A549 (cell line): ENCODE data around the gene ODAD3. TPM values are rescaled to one million over a fixed set of nuclear protein-coding genes. Genes with fewer than 3 reads are reported as not detected.
A peak's percentile ranks its signal among the peaks of the same experiment; 100 is the strongest.

ENCODE experiments used
- ATAC-seq, 2 experiments: fragments of 200-7000 bp in 1 of 2; fragments of >200 bp in 1 of 2; cut with Nextera tagmentation in 1 of 2; cut with Tn5 transposase in 1 of 2; 3 replicates each; pipeline versions ENCODE4 v1.8.0 to v1.9.1; 2018 to 2020; ENCODE audit warnings: mild to moderate bottlenecking in 1 of 2, moderate library complexity in 1 of 2
- CTCF ChIA-PET: fragments of 300-600 bp; sonication (Branson Sonifier 250); formaldehyde crosslinking; extraction: SDS; loops from one replicate; lab custom pipeline; 2021; ENCODE audit warnings: antibody characterized with exemption, inconsistent platforms; lab: Yijun Ruan, JAX
- POLR2A ChIA-PET: fragments of 350-600 bp; formaldehyde crosslinking; extraction: SDS; loops from one replicate; lab custom pipeline; 2021; ENCODE audit warnings: antibody characterized with exemption, inconsistent platforms; lab: Yijun Ruan, JAX
- DNase-seq, 2 experiments: peaks; one replicate each; pipeline versions ENCODE4 v3.0.0 to v3.0.0-alpha.2; 2011 to 2016; ENCODE audit warnings: low read depth in 1 of 2, low spot score in 1 of 2
- FAIRE-seq: peaks from 2 replicates; lab custom pipeline; 2011; peaks lifted over from hg19 to GRCh38; lab: Jason Lieb, UNC
- H3K27ac ChIP-seq, 2 experiments: fragments of >200 bp; sonication (Bioruptor Twin); formaldehyde crosslinking; 3 replicates each; pipeline ENCODE4 v1.5.1; 2016 to 2017
- H3K4me1 ChIP-seq: fragments of >200 bp; sonication (Bioruptor Twin); formaldehyde crosslinking; 3 replicates; pipeline ENCODE4 v1.6.1; 2016
- H3K4me2 ChIP-seq: fragments of >200 bp; sonication (Bioruptor Twin); formaldehyde crosslinking; 3 replicates; pipeline ENCODE4 v1.6.1; 2016
- H3K4me3 ChIP-seq: fragments of >200 bp; sonication (Bioruptor Twin); formaldehyde crosslinking; 3 replicates; pipeline ENCODE4 v1.5.1; 2016
- H3K9me3 ChIP-seq: fragments of >200 bp; sonication (Bioruptor Twin); formaldehyde crosslinking; 3 replicates; pipeline ENCODE4 v1.6.1; 2016
- CEBPB ChIP-seq, 2 experiments: fragments of >200 bp in 1 of 2; sonication (Bioruptor Twin) in 1 of 2; formaldehyde crosslinking in 1 of 2; IDR thresholded peaks; 2 replicates each; pipeline ENCODE4 v1.6.1; 2012 to 2016
- CHD2 ChIP-seq: fragments of 150-350 bp; IDR thresholded peaks from 2 replicates; pipeline ENCODE4 v1.6.1; 2014; ENCODE audit warnings: low read length; ENCODE audit not compliant: partially characterized antibody
- CHD4 ChIP-seq: fragments of 200-600 bp; sonication (generic); IDR thresholded peaks from 2 replicates; pipeline ENCODE4 v1.6.1; 2016; ENCODE audit warnings: antibody characterized with exemption, mild to moderate bottlenecking, borderline replicate concordance
- EHMT2 ChIP-seq: fragments of 200-600 bp; sonication (generic); IDR thresholded peaks from 2 replicates; pipeline ENCODE4 v1.6.1; 2016; ENCODE audit warnings: antibody characterized with exemption, low read depth, mild to moderate bottlenecking, moderate library complexity
- FOXS1 ChIP-seq: fragments of 250-450 bp; sonication (Bioruptor Pico); IDR thresholded peaks from 2 replicates; pipeline ENCODE4 v1.5.0; 2020; ENCODE audit warnings: mild to moderate bottlenecking, moderate library complexity
- GATA3 ChIP-seq: IDR thresholded peaks from 2 replicates; pipeline ENCODE4 v1.6.1; 2012; ENCODE audit warnings: borderline replicate concordance
- HDAC2 ChIP-seq: fragments of 200-600 bp; sonication (generic); IDR thresholded peaks from 2 replicates; pipeline ENCODE4 v1.6.1; 2016
- HEYL ChIP-seq: fragments of 250-450 bp; sonication (Bioruptor Pico); IDR thresholded peaks from 2 replicates; pipeline ENCODE4 v1.8.0; 2021; ENCODE audit warnings: mild to moderate bottlenecking, moderate library complexity
- HOXA7 ChIP-seq: fragments of 250-450 bp; sonication (Bioruptor Pico); IDR thresholded peaks from 2 replicates; pipeline ENCODE4 v1.5.0; 2020; ENCODE audit warnings: mild to moderate bottlenecking, moderate library complexity
- HOXB13 ChIP-seq: fragments of 250-450 bp; sonication (Bioruptor Pico); IDR thresholded peaks from 2 replicates; pipeline ENCODE4 v1.5.0; 2020; ENCODE audit warnings: low read depth, mild to moderate bottlenecking, moderate library complexity
- HOXB5 ChIP-seq: fragments of 250-450 bp; sonication (Bioruptor Pico); IDR thresholded peaks from 2 replicates; pipeline ENCODE4 v1.5.0; 2020; ENCODE audit warnings: mild to moderate bottlenecking, moderate library complexity
- JUN ChIP-seq, 2 experiments: fragments of >200 bp; sonication (Bioruptor Twin); formaldehyde crosslinking; IDR thresholded peaks; 2 replicates in 1 of 2; 3 replicates in 1 of 2; pipeline ENCODE4 v1.6.1; 2016 to 2017
- JUNB ChIP-seq: fragments of >200 bp; sonication (Bioruptor Twin); formaldehyde crosslinking; IDR thresholded peaks from 2 replicates; pipeline ENCODE4 v1.6.1; 2016
- KDM1A ChIP-seq: fragments of 200-600 bp; sonication (generic); IDR thresholded peaks from 2 replicates; pipeline ENCODE4 v1.6.1; 2016; ENCODE audit warnings: low read depth, mild to moderate bottlenecking
- MAFK ChIP-seq: fragments of 450-650 bp; IDR thresholded peaks from 2 replicates; pipeline ENCODE4 v1.6.1; 2014; ENCODE audit not compliant: partially characterized antibody
- NFE2L2 ChIP-seq: fragments of 150-350 bp; conservative IDR thresholded peaks from 2 replicates; pipeline ENCODE4 v1.6.1; 2014; ENCODE audit warnings: low read length
- NR3C1 ChIP-seq: fragments of >200 bp; sonication (Bioruptor Twin); formaldehyde crosslinking; IDR thresholded peaks from 3 replicates; pipeline ENCODE4 v1.6.1; 2017
- POLR2AphosphoS2 ChIP-seq: conservative IDR thresholded peaks from 2 replicates; pipeline ENCODE4 v1.6.1; 2012; ENCODE audit warnings: low read length, improper control_type of control experiment, inconsistent platforms
- RARB ChIP-seq: fragments of 250-450 bp; sonication (Bioruptor Pico); IDR thresholded peaks from 2 replicates; pipeline ENCODE4 v1.8.0; 2021; ENCODE audit warnings: mild to moderate bottlenecking, moderate library complexity
- RCOR1 ChIP-seq: fragments of 150-350 bp; IDR thresholded peaks from 2 replicates; pipeline ENCODE4 v1.6.1; 2014; ENCODE audit warnings: antibody characterized with exemption, low read length, low read depth
- RFX5 ChIP-seq: fragments of 450-650 bp; IDR thresholded peaks from 2 replicates; pipeline ENCODE4 v1.7.1; 2014; ENCODE audit warnings: antibody characterized with exemption, mild to moderate bottlenecking, moderate library complexity
- SMC3 ChIP-seq: fragments of >200 bp; sonication (Bioruptor Twin); formaldehyde crosslinking; IDR thresholded peaks from 3 replicates; pipeline ENCODE4 v1.6.1; 2018; ENCODE audit warnings: inconsistent platforms
- USF2 ChIP-seq: fragments of 450-650 bp; IDR thresholded peaks from 2 replicates; pipeline ENCODE4 v1.6.1; 2014; ENCODE audit warnings: antibody characterized with exemption
- ZC3H11A ChIP-seq: fragments of 450-650 bp; IDR thresholded peaks from 2 replicates; pipeline ENCODE4 v1.6.1; 2014; ENCODE audit warnings: antibody characterized with exemption, mild to moderate bottlenecking
- ZNF302 ChIP-seq: fragments of 250-450 bp; sonication (Bioruptor Pico); IDR thresholded peaks from 2 replicates; pipeline ENCODE4 v1.9.0; 2021; ENCODE audit warnings: inconsistent platforms, mild to moderate bottlenecking, moderate library complexity
- WGBS: methylation state at CpG from one replicate; pipeline ENCODE4 v1.1.6; 2017; ENCODE audit errors: missing lambda C conversion rate; 5-methylcytosine and 5-hydroxymethylcytosine counted together
- polyA plus RNA-seq, 4 experiments: library from polyadenylated mRNA; depleted of rRNA in 3 of 4; stranded (reverse); fragments of >200 nt; fragmentation: RNase III in 1 of 4; extraction: RNeasy Plus Mini Kit Qiagen cat#74134 plus additional on column Dnase treatment in 1 of 4; gene quantifications; 2 replicates in 3 of 4; 3 replicates in 1 of 4; pipeline ENCODE4 v1.2.3, GENCODE V29; 2011 to 2017

ODAD3 gene
- polyA plus RNA-seq, 2 of the 4 experiments (the other 2 are of a cell fraction), result 0.70 to 0.99 TPM

- no peaks in the 10 kb centered on the region for H3K9me3 ChIP-seq
- CTCF ChIA-PET, result interaction anchor here (0.9 to 4.9 kb wide), 7 partner anchors 9 to 105 kb away, joined by 3 to 28 read pairs (median 4); partner anchors contain the start of genes CCDC159, TMEM205 and TSPAN16
- peak; percentile 89 for TF ChIP-seq USF2
- no peak for TF ChIP-seq FOXS1 (CRISPR knock-in tag)
- no peak for TF ChIP-seq CEBPB (IDR thresholded peaks at IDR 0.05)
- TF ChIP-seq NFE2L2, result no peak
- TF ChIP-seq HOXB5 (CRISPR knock-in tag), result no peak
- no peak for TF ChIP-seq GATA3
- no peak for TF ChIP-seq HOXB13 (CRISPR knock-in tag)
- TF ChIP-seq ZNF302 (CRISPR knock-in tag), result no peak
- no peak for FAIRE-seq
- POLR2A ChIA-PET, result interaction anchor here (0.5 kb wide), 1 partner anchor 83 kb away, joined by 3 read pairs; no protein-coding TSS in a partner anchor
- H3K4me1 ChIP-seq, result peaks cover 52% of the 10 kb centered on the region
- DNase-seq, result peak; percentile 46 to 52
- peak overlapping the region; percentile 61 to 85; a peak in 5 of 6 replicates for H3K27ac ChIP-seq
- H3K4me3 ChIP-seq, result no peak overlapping the region
- H3K4me2 ChIP-seq, result peak overlapping the region; percentile 58
- ATAC-seq, result no peak
Observed at GRCh38 chr19:11377237-11377636, 57.7 kb downstream of the ODAD3 start.

- 28% methylated on average over 20 of the region's 27 CpGs for WGBS
- Histone ChIP-seq H3K27ac (peak overlapping the region; percentile 69 to 92), H3K4me3 (peak overlapping the region; percentile 47), H3K4me1 (peaks cover 49% of the 10 kb centered on the region), H3K9me3 (no peaks in the 10 kb centered on the region), H3K4me2 (peak overlapping the region; percentile 84)
- DNase-seq (no peak), ATAC-seq (no peak), FAIRE-seq (no peak)
- CTCF ChIA-PET, result interaction anchor here (1.0 to 4.9 kb wide), 7 partner anchors 9 to 107 kb away, joined by 4 to 28 read pairs (median 4); partner anchors contain the start of genes EPOR, PRKCSH and TSPAN16
- POLR2A ChIA-PET, result interaction anchor here (0.6 to 2.3 kb wide), 17 partner anchors 8 to 211 kb away, joined by 3 to 32 read pairs (median 8); partner anchors contain the start of genes CCDC159, ECSIT, EPOR and ODAD3
- TF ChIP-seq EHMT2, result no peak
- no peak for TF ChIP-seq POLR2AphosphoS2
- no peak for TF ChIP-seq MAFK
- TF ChIP-seq JUNB, result no peak
- no peak for TF ChIP-seq RARB
- no peak for TF ChIP-seq KDM1A
- TF ChIP-seq JUN (IDR thresholded peaks at IDR 0.05), result no peak; a peak in 1 of 5 replicates
- TF ChIP-seq CHD2, result no peak
- no peak for TF ChIP-seq HOXA7 (CRISPR knock-in tag)
- TF ChIP-seq RFX5, result no peak
- no peak for TF ChIP-seq CHD4
- no peak for TF ChIP-seq HDAC2
- TF ChIP-seq RCOR1, result no peak
- no peak for TF ChIP-seq HOXB5 (CRISPR knock-in tag)
- TF ChIP-seq ZC3H11A, result no peak
- no peak for TF ChIP-seq HEYL (CRISPR knock-in tag)
- TF ChIP-seq SMC3, result no peak
- TF ChIP-seq NR3C1, result no peak
Observed at GRCh38 chr19:11375143-11375948, 59.6 kb downstream of the ODAD3 start.
